ENCODE data around the gene FAM240B.

GRCh38 chr9:38673399-38674193 lies 46.3 kb downstream of the FAM240B start:
- no peak for TF ChIP-seq CTCF (IDR thresholded peaks at IDR 0.05; ENCODE audit: poor library complexity)
- TF ChIP-seq EZH2 (IDR thresholded peaks at IDR 0.05; ENCODE audit: borderline replicate concordance), result no peak

All from hepatocyte (in vitro differentiated cells).